ENCODE measurements around the gene DNAJC17.

Gene DNAJC17, protein sequence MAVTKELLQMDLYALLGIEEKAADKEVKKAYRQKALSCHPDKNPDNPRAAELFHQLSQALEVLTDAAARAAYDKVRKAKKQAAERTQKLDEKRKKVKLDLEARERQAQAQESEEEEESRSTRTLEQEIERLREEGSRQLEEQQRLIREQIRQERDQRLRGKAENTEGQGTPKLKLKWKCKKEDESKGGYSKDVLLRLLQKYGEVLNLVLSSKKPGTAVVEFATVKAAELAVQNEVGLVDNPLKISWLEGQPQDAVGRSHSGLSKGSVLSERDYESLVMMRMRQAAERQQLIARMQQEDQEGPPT

DNA sequence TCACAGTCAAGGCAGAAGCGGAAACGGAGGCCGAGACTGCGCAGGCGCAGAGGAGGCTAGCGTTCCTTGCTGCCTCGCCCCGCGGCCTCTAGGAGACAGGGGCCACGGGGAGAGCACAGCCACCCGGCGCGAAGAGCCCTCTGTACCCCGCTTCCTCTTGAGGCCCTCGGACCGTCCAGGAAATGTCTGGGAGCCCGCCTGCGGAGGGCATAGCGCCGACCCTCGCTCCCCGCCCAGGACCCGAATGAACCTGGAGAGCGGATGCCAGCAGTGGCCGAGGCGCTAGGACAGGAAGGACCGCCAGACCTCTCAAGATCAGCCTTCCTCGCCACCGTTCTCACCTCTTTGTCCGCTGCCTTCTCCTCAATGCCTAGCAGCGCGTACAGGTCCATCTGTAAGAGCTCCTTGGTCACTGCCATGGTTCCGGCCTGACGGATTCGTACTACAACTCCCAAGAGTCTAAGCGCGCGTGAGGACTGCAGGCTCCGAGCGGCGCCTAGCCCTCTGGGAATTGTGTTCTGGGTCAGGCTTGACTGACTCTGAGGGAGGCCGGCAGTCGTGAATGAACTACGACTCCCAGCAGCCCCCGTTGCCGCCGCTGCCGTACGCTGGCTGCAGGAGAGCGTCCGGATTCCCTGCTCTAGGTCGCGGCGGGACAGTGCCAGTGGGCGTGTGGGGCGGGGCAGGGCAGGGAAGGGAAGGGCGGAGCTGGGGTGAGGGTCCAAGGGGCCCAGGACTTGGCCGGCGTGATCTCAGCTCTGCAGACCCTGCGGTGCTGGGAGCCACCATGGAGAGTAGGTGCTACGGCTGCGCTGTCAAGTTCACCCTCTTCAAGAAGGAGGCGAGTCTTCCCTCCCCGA, at the start of gene DNAJC17, which contains the start of gene ZFYVE19:
Gene DNAJC17, minus strand, starts transcription at position 446 of the 860 bp plus-strand sequence. Its CDS starts 27 bp downstream, at position 419.
Gene ZFYVE19, plus strand, starts transcription at position 62 of the 860 bp plus-strand sequence. Its CDS starts 501 bp downstream, at position 563.
- TF ChIP-seq, protein P1, sequence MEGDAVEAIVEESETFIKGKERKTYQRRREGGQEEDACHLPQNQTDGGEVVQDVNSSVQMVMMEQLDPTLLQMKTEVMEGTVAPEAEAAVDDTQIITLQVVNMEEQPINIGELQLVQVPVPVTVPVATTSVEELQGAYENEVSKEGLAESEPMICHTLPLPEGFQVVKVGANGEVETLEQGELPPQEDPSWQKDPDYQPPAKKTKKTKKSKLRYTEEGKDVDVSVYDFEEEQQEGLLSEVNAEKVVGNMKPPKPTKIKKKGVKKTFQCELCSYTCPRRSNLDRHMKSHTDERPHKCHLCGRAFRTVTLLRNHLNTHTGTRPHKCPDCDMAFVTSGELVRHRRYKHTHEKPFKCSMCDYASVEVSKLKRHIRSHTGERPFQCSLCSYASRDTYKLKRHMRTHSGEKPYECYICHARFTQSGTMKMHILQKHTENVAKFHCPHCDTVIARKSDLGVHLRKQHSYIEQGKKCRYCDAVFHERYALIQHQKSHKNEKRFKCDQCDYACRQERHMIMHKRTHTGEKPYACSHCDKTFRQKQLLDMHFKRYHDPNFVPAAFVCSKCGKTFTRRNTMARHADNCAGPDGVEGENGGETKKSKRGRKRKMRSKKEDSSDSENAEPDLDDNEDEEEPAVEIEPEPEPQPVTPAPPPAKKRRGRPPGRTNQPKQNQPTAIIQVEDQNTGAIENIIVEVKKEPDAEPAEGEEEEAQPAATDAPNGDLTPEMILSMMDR (IDR thresholded peaks at IDR 0.05; ENCODE audit: low read depth, low read length), result no peak

DNA sequence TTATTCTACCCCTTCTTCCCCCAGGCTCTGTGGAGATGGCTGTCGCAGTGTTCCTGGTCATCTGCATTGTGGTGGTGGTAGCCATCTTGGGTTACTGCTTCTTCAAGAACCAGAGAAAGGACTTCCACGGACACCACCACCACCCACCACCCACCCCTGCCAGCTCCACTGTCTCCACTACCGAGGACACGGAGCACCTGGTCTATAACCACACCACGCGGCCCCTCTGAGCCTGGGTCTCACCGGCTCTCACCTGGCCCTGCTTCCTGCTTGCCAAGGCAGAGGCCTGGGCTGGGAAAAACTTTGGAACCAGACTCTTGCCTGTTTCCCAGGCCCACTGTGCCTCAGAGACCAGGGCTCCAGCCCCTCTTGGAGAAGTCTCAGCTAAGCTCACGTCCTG, 49.5 kb upstream of the DNAJC17 start:
- TF ChIP-seq, protein P1 (IDR thresholded peaks at IDR 0.05; ENCODE audit: low read depth, low read length), result no peak
- DNase-seq (ENCODE audit: extremely low read depth, low read depth), result no peak

More for the DNA sequence above, at the start of gene DNAJC17, which contains the start of gene ZFYVE19:
- DNase-seq (ENCODE audit: extremely low read depth, low read depth), result peak; percentile 94

DNA sequence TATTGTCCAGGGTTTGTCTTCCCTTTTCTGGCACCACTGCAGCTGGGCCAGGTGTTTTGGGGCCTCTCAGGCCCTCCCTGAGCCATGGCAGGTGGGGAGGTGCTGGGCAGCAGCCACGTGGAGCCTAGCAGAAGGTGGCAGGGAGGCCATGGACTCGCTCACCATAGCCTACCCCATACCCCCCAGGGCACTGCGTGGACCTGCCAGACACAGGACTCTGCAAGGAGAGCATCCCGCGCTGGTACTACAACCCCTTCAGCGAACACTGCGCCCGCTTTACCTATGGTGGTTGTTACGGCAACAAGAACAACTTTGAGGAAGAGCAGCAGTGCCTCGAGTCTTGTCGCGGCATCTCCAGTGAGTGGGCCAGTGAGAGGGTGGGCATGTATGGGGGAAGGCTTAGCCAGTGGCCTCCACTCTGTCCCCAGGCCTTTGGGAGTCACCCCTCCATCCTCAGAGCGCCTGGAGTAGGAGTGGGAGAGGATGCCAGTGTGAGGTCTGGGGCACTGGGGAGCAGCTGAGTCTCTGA, 48.5 kb upstream of the DNAJC17 start:
- TF ChIP-seq, protein P1 (IDR thresholded peaks at IDR 0.05; ENCODE audit: low read depth, low read length), result no peak
- DNase-seq (ENCODE audit: extremely low read depth, low read depth), result no peak

DNA sequence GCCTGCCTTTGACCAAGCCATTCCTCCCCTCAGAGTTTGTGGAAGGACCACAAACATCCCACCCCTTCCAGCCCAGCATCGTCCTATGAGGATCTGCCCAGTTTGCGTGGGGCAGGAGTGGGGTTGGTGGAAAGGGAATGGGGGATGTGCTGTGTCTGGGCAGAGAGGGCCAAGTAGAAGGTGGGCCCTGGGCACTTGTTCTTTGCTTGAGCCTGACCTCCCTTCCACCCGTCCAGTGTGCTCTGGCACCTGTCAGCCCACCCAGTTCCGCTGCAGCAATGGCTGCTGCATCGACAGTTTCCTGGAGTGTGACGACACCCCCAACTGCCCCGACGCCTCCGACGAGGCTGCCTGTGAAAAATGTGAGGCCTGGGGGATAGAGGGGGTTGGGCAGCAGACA, 46.9 kb upstream of the DNAJC17 start:
- no peak for DNase-seq (ENCODE audit: extremely low read depth, low read depth)
- TF ChIP-seq, protein P1 (IDR thresholded peaks at IDR 0.05; ENCODE audit: low read depth, low read length), result no peak

DNA sequence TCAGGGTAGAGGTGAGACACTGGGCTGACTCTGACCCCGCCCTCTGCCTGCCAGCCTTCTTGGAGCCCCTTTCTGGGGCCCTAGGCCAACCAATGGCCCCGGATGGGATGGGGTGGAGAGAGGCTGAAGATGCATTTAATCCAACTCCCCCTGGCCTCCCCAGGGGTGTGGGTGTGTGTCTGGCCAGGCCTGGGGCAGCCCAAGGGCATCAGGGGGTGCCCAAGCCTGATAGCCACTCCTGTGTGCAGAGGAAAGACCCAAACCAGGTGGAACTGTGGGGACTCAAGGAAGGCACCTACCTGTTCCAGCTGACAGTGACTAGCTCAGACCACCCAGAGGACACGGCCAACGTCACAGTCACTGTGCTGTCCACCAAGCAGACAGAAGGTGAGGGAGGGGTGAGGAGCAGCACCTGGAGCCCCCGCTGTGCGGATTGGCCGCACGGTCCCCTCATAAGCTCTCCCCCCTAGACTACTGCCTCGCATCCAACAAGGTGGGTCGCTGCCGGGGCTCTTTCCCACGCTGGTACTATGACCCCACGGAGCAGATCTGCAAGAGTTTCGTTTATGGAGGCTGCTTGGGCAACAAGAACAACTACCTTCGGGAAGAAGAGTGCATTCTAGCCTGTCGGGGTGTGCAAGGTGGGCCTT, 46.1 kb upstream of the DNAJC17 start:
- no peak for DNase-seq (ENCODE audit: extremely low read depth, low read depth)
- TF ChIP-seq, protein P1 (IDR thresholded peaks at IDR 0.05; ENCODE audit: low read depth, low read length), result no peak

DNA sequence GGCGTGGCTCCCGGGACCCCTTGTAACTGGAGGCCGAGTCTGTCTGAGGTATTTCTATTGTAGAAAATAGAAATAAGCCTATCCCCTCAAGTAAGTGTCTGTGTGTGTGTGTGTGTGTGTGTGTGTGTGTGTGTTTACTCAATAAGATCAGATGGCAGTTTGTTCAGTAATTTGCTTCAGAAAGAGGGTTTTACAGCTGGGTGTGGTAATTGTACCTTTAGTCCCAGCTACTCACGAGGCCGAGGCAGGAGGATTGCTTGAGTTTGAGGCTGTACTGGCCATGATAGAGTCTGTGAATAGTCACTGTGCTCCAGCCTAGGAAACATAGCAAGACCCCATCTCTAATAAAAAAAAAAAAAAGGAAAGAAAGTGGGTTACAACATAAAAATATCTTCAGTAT, 45.3 kb upstream of the DNAJC17 start:
- TF ChIP-seq, protein P1 (IDR thresholded peaks at IDR 0.05; ENCODE audit: low read depth, low read length), result no peak
- DNase-seq (ENCODE audit: extremely low read depth, low read depth), result no peak
